Retinal pigment epithelial cell (primary cell): Measurements from ENCODE around the gene GSTA3.
"Not testable (repeated sequence)": the region's sequence is repeated elsewhere in the genome, so short reads cannot be mapped to it uniquely, and the experiment has no call there.

ENCODE experiments used
- DNase-seq: peaks from one replicate; pipeline ENCODE4 v3.0.0-alpha.2; 2010; ENCODE audit warnings: low read depth
- H3K4me3 ChIP-seq: 2 replicates; pipeline ENCODE4 v1.5.1; 2011; ENCODE audit warnings: mild to moderate bottlenecking, low read length, control low read depth, moderate library complexity
- TF ChIP-seq, protein P1 (sequence below): conservative IDR thresholded peaks from 2 replicates; pipeline ENCODE4 v1.5.1; 2011; ENCODE audit warnings: low read depth, low read length, control low read depth, inconsistent platforms

Gene GSTA3

DNA sequence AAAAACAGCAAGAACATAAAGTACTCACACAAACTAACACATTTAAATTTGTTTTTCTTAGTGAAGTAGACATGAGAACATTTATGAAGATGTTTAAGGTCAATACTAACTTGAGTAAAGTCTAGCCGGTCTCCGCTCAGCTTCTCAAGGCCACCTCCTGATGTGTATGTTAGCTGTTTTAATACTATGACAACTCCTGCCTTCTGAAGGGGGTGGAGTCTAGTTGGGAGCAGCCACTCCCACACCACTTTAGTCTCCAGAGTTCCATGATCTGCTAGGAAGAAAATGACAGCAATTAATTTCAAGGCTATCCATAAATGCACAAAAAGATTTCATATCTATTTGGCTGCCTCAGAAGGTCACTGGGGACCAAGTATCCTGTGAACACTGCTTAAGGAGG is at the start of gene GSTA3:
Gene GSTA3, minus strand, starts transcription at position 168 of the 400 bp plus-strand sequence. CDS start 3,864 bp downstream, outside the sequence.
- no peak within 1 kb of the TSS for H3K4me3 ChIP-seq
- TF ChIP-seq, protein P1, sequence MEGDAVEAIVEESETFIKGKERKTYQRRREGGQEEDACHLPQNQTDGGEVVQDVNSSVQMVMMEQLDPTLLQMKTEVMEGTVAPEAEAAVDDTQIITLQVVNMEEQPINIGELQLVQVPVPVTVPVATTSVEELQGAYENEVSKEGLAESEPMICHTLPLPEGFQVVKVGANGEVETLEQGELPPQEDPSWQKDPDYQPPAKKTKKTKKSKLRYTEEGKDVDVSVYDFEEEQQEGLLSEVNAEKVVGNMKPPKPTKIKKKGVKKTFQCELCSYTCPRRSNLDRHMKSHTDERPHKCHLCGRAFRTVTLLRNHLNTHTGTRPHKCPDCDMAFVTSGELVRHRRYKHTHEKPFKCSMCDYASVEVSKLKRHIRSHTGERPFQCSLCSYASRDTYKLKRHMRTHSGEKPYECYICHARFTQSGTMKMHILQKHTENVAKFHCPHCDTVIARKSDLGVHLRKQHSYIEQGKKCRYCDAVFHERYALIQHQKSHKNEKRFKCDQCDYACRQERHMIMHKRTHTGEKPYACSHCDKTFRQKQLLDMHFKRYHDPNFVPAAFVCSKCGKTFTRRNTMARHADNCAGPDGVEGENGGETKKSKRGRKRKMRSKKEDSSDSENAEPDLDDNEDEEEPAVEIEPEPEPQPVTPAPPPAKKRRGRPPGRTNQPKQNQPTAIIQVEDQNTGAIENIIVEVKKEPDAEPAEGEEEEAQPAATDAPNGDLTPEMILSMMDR, result no peak
- no peak for DNase-seq

DNA sequence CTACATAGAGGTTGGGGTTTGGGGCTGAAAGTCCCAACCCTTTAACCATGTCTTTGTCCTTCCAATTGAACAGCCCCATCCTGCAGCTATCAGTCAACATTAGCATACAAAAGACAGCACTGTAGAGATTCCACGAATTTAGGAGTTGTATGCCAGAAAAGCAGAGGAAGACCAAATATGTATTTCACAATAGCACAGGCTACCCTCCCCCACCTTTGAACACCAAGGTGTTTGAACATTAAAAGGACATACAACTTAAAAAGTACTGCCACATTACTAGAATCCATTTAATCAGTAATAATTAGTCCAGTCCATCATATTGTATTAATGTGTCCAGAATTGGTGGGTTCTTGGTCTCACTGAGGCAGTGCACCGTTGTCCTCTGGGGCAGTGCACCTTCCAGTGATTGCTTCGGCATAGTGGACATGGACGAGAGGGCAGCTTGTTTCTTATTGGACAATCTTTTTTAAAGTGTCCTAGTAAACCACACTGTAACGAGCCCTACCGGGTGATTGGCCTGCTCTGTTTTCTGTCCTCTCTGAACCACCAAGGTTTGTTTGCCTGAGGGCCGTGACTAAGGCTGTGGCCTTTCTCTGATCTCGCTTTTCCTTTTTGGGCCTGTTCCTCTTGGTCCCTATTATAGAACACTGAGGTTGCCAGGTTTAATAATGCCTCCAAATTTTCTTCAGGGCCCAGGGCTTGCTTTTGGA is 49.2 kb upstream of the GSTA3 start:
- TF ChIP-seq, protein P1, result no peak
- H3K4me3 ChIP-seq, result no peak overlapping the region

GRCh38 chr6:52955871-52956270 is 46.4 kb upstream of the GSTA3 start:
- TF ChIP-seq, protein P1, result no peak
- no peak overlapping the region for H3K4me3 ChIP-seq
- no peak for DNase-seq

More for the DNA sequence above, 49.2 kb upstream of the GSTA3 start:
- no peak for DNase-seq

- TF ChIP-seq, protein P1, result no peak
- no peak overlapping the region for H3K4me3 ChIP-seq
- DNase-seq, result no peak
Measured at GRCh38 chr6:52953911-52954839, 44.7 kb upstream of the GSTA3 start.

DNA sequence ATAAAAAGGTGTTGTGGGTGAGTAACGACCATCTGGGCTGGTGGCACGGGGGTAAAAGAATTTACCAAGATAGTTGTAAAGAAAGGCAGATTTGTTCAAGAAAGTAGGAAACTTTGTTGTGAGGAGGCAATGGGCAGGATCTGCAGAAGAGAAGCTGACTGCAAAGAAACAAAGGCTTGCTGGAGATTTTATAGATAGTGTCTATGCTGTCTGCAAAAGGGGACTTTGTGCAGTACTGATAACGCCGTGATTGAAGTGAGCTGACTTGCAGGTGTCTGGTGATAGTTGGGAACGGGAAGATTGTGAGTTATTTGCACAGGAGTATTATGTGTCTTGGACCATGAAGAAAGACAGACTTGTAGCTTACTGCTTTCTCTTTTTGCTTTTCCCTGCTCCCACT is 36.8 kb upstream of the GSTA3 start:
- TF ChIP-seq, protein P1, result no peak
- no peak overlapping the region for H3K4me3 ChIP-seq
- no peak for DNase-seq

- not testable (repeated sequence) for DNase-seq, H3K4me3 ChIP-seq
Measured at GRCh38 chr6:52942821-52943220, 33.3 kb upstream of the GSTA3 start.

- TF ChIP-seq, protein P1, result no peak
- DNase-seq, result no peak
Measured at GRCh38 chr6:52942221-52942620, 32.7 kb upstream of the GSTA3 start.

More at GRCh38 chr6:52942221-52942620, 32.7 kb upstream of the GSTA3 start:
- H3K4me3 ChIP-seq, result no peak overlapping the region
